Mucosa of descending colon (tissue), 3 donors: Measurements from ENCODE around the gene EMC8. TPM values are rescaled to one million over a fixed set of nuclear protein-coding genes. Genes with fewer than 3 reads are reported as not detected.

Experiments used
- ATAC-seq: fragments of 200-7000 bp; cut with Tn5 transposase; one replicate; pipeline ENCODE4 v1.9.1; 2020; ENCODE audit warnings: mild to moderate bottlenecking, moderate library complexity
- DNase-seq, 3 donors: peaks; one replicate each; pipeline ENCODE4 v3.0.0-alpha.2; 2020
- H3K36me3 ChIP-seq: fragments of 200-600 bp; one replicate; pipeline ENCODE4 v1.8.0; 2021; ENCODE audit warnings: low read depth, mild to moderate bottlenecking
- H3K4me1 ChIP-seq: fragments of 200-600 bp; one replicate; pipeline ENCODE4 v1.8.0; 2021; ENCODE audit warnings: low read depth, mild to moderate bottlenecking
- H3K4me3 ChIP-seq: fragments of 200-600 bp; one replicate; pipeline ENCODE4 v1.8.0; 2021; ENCODE audit warnings: mild to moderate bottlenecking
- H3K9me3 ChIP-seq: fragments of 200-600 bp; one replicate; pipeline ENCODE4 v1.8.0; 2021; ENCODE audit warnings: mild to moderate bottlenecking
- intact Hi-C, 2 donors: fragments of 100-400 bp; cut with DNase I in 1 of 2; cut with micrococcal nuclease in 1 of 2; formaldehyde crosslinking; loops; one replicate each; pipeline versions ENCODE4 v1.11.0 to v1.11.1; 2022; cut with DNase I, micrococcal nuclease
- total RNA-seq, 3 donors: library from RNA; stranded (reverse); fragmentation: NEBNext Ultra II Directional in 2 of 3; extraction: Animal tissue kit (Norgen Biotek cat#: 25700) in 2 of 3; gene quantifications; one replicate each; pipeline versions ENCODE4 v1.2.1 to v1.2.4, GENCODE V29; 2021 to 2023
- TF ChIP-seq, protein P1 (sequence below): fragments of 200-600 bp; IDR thresholded peaks from one replicate; pipeline ENCODE4 v1.8.0; 2022; ENCODE audit warnings: antibody characterized with exemption, mild to moderate bottlenecking
- donor health status: DM: no; HTN: no; CAD: no; lungs with moderate emphysema.
- donor health status: DM: no; HTN: no; CAD: no.
- donor health status: DM: no; HTN: yes; CAD: no.

Gene EMC8
- total RNA-seq, 3 donors from 2014 or later: 27.7 to 31.0 (median 30.2) TPM

DNA sequence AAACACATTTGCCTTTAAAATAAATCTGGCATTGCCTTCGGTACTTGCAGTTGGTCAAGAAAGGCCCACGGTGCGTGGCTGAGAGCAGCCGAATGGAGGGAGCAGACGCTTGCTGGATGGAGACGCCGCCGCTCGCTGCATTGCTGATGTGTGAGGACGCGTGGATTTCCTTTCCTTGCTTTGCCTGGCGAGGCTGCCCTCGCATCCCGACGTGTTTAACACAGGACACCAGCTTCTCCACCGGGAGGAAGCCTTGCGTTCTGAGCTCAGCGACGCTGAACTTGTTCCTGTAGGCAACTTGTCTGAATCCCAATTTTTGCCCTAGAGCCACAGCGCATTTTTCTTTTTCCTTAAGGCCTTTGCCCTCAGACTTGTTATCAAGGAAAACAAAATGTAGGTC is 45.9 kb upstream of the EMC8 start:
- no peak overlapping the region for H3K4me3 ChIP-seq
- intact Hi-C loops: no loop called here
- no peak for ATAC-seq
- peaks cover 6% of the 10 kb centered on the region for H3K4me1 ChIP-seq
- H3K9me3 ChIP-seq: no peaks in the 10 kb centered on the region
- peak in 1 of 3 donors; percentile 22 for DNase-seq
- TF ChIP-seq, protein P1, sequence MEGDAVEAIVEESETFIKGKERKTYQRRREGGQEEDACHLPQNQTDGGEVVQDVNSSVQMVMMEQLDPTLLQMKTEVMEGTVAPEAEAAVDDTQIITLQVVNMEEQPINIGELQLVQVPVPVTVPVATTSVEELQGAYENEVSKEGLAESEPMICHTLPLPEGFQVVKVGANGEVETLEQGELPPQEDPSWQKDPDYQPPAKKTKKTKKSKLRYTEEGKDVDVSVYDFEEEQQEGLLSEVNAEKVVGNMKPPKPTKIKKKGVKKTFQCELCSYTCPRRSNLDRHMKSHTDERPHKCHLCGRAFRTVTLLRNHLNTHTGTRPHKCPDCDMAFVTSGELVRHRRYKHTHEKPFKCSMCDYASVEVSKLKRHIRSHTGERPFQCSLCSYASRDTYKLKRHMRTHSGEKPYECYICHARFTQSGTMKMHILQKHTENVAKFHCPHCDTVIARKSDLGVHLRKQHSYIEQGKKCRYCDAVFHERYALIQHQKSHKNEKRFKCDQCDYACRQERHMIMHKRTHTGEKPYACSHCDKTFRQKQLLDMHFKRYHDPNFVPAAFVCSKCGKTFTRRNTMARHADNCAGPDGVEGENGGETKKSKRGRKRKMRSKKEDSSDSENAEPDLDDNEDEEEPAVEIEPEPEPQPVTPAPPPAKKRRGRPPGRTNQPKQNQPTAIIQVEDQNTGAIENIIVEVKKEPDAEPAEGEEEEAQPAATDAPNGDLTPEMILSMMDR: no peak
- H3K36me3 ChIP-seq: no peaks in the 10 kb centered on the region

DNA sequence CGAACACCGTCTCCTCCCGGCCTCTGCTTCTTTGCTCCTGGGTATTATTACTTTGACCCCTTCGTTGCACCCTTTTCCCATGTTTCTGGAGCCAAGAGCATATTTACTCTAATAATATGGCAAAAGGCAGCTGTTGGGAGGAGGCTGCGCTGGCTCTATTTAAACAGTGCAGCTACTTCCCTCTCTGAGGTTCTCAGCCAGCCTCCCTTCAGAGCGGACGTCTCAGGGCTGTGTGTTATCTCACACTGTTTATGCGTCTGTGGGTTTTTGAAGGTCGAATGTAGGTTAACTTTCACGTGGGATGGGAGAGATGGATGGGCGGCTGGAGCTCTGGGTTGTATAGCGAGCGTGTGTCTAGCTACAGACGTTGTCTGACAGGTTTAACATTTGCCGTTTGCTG is 45.4 kb upstream of the EMC8 start:
- no peaks in the 10 kb centered on the region for H3K36me3 ChIP-seq
- H3K9me3 ChIP-seq: no peaks in the 10 kb centered on the region
- intact Hi-C loops: no loop called here
- no peak overlapping the region for H3K4me3 ChIP-seq
- peak in 2 of 3 donors; percentile 25 to 59 for DNase-seq
- TF ChIP-seq, protein P1: no peak
- H3K4me1 ChIP-seq: peaks cover 6% of the 10 kb centered on the region
- ATAC-seq: peak; percentile 79

DNA sequence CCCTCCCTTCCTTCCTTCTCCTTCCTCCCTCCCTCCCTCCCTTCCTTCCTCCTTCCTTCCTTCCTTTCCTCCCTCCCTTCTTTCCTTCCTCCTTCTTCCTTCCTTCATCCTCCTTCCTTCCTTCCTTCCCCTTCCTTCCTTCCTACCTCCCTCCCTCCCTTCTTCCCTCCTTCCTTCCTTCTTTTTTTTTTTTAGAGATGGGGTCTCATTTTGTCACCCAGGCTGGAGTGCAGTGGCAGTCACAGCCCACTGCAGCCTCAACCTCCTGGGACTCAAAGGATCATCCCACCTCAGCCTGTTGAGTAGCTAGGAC is 44.8 kb upstream of the EMC8 start:
- no peaks in the 10 kb centered on the region for H3K9me3 ChIP-seq
- peaks cover 6% of the 10 kb centered on the region for H3K4me1 ChIP-seq
- intact Hi-C loops: no loop called here
- ATAC-seq: no peak
- DNase-seq: no peak
- H3K4me3 ChIP-seq: no peak overlapping the region
- no peaks in the 10 kb centered on the region for H3K36me3 ChIP-seq
- TF ChIP-seq, protein P1: no peak

DNA sequence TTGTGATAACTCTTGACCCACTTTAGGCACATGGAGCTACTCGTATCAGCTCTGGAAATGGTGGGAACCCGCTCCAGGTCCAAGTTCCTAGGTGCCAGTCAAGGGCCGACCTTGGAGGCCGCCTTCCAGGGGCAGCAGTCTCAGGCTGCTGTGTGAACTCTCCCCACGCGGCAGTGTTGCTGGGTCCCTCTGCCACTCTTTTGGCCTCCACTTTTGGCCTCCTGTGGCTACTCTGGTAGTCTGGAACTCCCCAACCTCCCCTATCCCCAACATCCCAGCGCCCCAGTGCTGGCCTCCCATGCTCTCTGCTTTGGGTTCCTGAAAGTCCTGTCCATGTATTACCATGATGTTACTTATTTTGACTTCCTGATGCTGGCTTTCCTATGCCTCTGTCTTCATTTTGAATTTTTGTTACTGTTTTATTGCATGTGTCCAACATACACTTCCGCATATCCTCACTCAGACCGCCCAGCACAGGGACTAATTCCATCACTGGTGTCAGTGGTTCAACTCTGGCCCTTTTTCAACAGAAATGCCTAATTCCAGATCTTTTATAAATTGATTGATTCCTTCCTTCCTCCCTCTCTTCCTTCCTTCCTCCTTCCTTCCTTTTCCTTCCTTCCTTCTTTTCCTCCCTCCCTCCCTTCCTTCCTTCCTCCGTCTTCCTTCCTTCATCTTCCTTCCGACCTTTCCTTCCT is 44.3 kb upstream of the EMC8 start:
- DNase-seq: no peak

DNA sequence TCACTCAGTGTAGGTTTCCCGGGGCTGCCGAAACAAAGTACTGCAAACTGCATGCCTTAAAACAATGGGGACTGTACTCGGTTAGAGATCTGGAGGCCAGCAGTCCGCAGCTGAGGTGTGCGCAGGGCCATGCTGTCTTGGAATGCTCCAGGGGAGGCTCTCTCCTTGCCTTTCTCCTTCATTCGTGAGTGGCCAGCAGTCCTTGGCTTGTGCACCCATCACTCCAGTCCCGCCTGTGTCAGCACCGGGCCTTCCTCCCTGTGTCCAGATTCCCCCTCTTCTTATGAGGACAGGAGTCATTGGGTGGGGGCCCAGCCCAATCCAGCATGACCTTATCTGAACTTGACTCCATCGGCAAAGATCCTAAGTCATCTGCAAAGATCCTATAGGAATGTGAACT is 43.5 kb upstream of the EMC8 start:
- intact Hi-C loops: no loop called here
- no peaks in the 10 kb centered on the region for H3K36me3 ChIP-seq
- DNase-seq: no peak
- H3K4me1 ChIP-seq: peaks cover 6% of the 10 kb centered on the region
- H3K4me3 ChIP-seq: no peak overlapping the region
- no peak for ATAC-seq
- H3K9me3 ChIP-seq: no peaks in the 10 kb centered on the region
- TF ChIP-seq, protein P1: no peak

More for the DNA sequence above, 44.3 kb upstream of the EMC8 start:
- Histone ChIP-seq H3K4me3 (no peak overlapping the region), H3K4me1 (peaks cover 6% of the 10 kb centered on the region), H3K9me3 (no peaks in the 10 kb centered on the region), H3K36me3 (no peaks in the 10 kb centered on the region)
- intact Hi-C loops: no loop called here
- no peak for ATAC-seq
- TF ChIP-seq, protein P1: no peak

DNA sequence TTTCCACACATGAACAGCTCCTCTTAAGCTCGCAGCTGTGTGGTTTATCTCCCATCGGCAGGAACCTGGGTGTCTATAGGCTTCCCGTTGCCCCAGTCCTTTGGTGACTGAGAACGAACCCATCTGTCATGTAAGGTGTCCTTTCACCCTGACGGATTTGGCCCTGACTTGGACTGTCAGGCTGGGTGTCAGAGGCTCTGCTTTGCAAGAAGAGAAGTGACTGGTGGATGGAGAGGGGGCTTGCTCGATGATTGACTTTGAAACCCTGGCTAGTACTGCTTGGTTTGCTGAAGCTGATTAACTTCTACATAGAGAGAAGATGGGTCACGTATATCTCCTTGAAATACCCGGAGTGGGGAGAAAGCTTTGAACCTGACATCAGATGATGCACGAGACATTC is 43.1 kb upstream of the EMC8 start:
- H3K9me3 ChIP-seq: no peaks in the 10 kb centered on the region
- H3K36me3 ChIP-seq: no peaks in the 10 kb centered on the region
- ATAC-seq: no peak
- no peak overlapping the region for H3K4me3 ChIP-seq
- peaks cover 6% of the 10 kb centered on the region for H3K4me1 ChIP-seq
- intact Hi-C loops: no loop called here
- TF ChIP-seq, protein P1: no peak
- DNase-seq: no peak
